Measurements from ENCODE around the gene OR1K1.

The OR1K1 gene

DNA sequence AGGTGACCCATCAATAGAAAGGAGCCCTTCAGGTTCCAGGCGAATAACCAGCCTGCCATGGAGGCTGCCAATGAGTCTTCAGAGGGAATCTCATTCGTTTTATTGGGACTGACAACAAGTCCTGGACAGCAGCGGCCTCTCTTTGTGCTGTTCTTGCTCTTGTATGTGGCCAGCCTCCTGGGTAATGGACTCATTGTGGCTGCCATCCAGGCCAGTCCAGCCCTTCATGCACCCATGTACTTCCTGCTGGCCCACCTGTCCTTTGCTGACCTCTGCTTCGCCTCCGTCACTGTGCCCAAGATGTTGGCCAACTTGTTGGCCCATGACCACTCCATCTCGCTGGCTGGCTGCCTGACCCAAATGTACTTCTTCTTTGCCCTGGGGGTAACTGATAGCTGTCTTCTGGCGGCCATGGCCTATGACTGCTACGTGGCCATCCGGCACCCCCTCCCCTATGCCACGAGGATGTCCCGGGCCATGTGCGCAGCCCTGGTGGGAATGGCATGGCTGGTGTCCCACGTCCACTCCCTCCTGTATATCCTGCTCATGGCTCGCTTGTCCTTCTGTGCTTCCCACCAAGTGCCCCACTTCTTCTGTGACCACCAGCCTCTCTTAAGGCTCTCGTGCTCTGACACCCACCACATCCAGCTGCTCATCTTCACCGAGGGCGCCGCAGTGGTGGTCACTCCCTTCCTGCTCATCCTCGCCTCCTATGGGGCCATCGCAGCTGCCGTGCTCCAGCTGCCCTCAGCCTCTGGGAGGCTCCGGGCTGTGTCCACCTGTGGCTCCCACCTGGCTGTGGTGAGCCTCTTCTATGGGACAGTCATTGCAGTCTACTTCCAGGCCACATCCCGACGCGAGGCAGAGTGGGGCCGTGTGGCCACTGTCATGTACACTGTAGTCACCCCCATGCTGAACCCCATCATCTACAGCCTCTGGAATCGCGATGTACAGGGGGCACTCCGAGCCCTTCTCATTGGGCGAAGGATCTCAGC is at the start of gene OR1K1:
OR1K1 (plus strand) TSS at position 58 of the 995 bp plus-strand sequence; CDS start at position 58, 0 bp downstream.
- in situ Hi-C loops (cut with HindIII; ENCODE audit: low pct_ligation_motif_present, low pct_unique_long_range_greater_than_20kb, low sequenced_read_pairs): no loop called here

DNA sequence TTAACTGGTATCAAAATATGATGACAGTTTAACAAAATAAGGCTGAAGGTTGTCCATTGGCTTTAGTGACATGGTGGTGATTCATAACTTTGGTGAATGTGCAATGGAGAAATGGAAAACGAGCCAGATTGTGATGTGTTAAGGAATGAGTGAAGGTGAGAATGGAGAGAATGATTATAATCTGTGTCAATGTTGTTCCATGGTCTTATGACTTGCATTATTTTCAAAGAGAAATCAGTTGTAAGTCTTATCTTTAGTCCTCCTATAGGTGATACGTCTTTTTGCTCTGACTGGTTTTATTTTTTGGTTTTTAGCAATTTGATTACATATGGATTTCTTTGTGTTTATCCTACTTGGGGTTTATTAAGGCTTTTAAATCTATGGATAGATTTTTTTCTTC is 45.1 kb upstream of the OR1K1 start:
- in situ Hi-C loops (cut with HindIII; ENCODE audit: low pct_ligation_motif_present, low pct_unique_long_range_greater_than_20kb, low sequenced_read_pairs): no loop called here
- no peak for DNase-seq

More for the DNA sequence above, at the start of gene OR1K1:
- DNase-seq: no peak

DNA sequence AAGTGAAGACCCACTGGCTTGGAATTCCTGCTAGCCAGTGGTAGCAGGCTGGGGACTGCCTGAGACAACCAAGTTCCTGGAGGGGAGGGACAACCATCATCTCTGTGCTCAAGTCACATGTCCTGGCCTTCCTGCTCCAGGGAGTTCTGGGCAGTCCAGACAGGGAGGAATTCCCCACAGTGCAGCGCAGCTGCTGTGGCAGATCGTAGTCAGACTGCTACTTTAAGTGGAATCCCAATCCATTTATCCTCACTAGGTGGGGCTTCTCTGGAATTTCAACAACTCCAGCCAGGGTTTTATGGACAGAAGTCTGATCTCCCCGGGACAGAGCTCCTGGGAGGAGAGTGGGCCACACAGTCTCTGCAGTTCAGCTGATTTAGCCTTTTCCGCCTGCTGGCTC is 32.1 kb upstream of the OR1K1 start:
- DNase-seq: no peak

DNA sequence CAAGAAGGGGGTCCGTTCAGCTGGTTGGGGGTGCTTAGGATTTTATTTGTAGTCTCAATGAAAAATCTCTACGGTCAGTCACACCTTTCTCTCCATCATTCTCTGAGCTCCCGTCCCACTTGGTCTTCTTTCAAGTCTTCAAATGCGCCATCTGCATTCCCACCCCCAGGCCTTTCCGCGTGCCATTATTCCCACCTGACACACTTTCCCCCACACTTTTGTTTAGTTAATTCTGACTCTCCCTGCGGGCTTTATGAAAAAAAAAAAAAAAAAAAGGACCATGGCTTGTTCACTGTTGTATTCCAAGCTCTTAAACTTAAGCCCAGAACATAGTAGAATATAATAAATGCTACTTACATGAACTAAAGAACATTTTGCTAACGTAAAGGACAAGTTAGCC is 22.9 kb upstream of the OR1K1 start:
- in situ Hi-C loops (cut with HindIII; ENCODE audit: low pct_ligation_motif_present, low pct_unique_long_range_greater_than_20kb, low sequenced_read_pairs): no loop called here
- no peak for DNase-seq

More for the DNA sequence above, 32.1 kb upstream of the OR1K1 start:
- in situ Hi-C loops (cut with HindIII; ENCODE audit: low pct_ligation_motif_present, low pct_unique_long_range_greater_than_20kb, low sequenced_read_pairs): no loop called here

- DNase-seq: no peak
- in situ Hi-C loops (cut with HindIII; ENCODE audit: low pct_ligation_motif_present, low pct_unique_long_range_greater_than_20kb, low sequenced_read_pairs): no loop called here
These were observed 21.8 kb upstream of the OR1K1 start for GRCh38 chr9:122777935-122778627.

DNA sequence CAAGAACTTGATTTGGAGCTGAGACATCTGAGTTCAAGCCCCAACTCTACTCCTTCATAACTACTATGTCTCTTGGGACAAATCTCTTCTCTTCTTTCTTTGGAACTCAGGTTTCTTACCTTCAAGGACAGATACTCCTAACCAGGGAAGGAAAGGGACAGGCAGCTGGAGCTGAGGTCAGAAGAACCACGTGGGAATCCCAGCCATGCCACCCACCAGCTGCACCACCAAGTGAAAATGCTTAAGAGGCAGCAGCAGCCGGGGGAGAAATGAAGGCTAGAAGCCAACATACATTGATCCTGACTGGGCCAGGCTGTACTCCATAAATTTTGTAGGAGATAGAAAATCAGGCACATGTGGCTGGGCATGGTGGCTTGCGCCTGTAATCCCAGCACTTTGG is 20.7 kb upstream of the OR1K1 start:
- DNase-seq: no peak
- in situ Hi-C loops (cut with HindIII; ENCODE audit: low pct_ligation_motif_present, low pct_unique_long_range_greater_than_20kb, low sequenced_read_pairs): no loop called here

DNA sequence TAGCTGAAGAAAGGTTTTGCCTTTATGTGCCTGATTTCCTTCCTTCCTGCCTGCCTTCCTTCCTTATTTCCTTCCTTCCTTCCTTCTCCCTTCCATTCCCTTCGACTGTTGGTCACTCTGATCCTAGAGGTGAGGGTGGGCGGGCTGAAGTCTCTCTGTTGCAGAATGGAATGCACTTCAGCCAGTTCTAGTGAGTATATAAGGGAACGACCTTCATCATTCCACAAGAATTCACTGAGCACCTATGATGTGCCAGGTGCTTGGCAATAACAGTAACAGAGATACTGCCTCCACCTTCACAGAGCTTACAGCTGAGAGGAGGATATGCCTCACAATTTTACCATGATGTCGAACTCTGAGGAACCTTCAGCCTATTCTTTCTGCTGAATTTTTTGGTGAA is 19.9 kb upstream of the OR1K1 start:
- in situ Hi-C loops (cut with HindIII; ENCODE audit: low pct_ligation_motif_present, low pct_unique_long_range_greater_than_20kb, low sequenced_read_pairs): no loop called here
- DNase-seq: no peak

DNA sequence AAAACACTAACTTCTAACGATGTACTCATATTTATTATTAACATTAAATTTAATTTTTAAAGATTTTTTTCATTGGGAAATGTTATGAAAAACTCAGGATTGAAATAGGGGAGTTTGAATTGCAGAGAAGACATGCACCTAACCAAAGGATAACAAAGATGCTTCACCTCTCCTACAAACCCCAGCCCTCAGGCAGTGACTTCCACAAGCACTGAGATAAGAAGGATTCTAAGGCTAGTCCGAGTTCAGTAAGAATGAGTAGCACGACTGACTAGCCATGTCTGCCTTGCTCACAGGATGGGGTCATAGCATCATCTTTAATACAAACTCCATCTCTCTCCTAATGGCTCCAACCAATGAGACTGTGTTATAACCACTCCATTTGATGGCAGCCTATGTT is 18.3 kb upstream of the OR1K1 start:
- DNase-seq: no peak
- in situ Hi-C loops (cut with HindIII; ENCODE audit: low pct_ligation_motif_present, low pct_unique_long_range_greater_than_20kb, low sequenced_read_pairs): no loop called here

GRCh38 chr9:122785269-122785668 is 14.7 kb upstream of the OR1K1 start:
- DNase-seq: no peak
- in situ Hi-C loops (cut with HindIII; ENCODE audit: low pct_ligation_motif_present, low pct_unique_long_range_greater_than_20kb, low sequenced_read_pairs): no loop called here

DNA sequence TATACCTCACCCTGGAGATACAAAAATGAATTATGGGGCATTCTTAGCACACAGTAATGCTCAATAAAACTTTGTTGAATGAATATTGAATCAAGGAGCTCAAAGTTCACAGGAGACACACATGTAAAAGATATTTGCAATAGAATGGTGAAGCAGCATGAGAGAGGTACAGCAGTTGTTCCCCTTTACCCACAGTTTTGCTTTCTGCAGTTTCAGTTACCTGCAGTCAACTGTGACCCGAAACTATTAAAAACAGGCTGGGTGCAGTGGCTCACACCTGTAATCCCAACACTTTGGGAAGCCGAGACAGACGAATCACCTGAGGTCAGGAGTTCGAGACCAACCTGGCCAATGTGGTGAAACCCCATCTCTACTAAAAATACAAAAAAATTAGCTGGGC is 13.6 kb upstream of the OR1K1 start:
- DNase-seq: no peak
- in situ Hi-C loops (cut with HindIII; ENCODE audit: low pct_ligation_motif_present, low pct_unique_long_range_greater_than_20kb, low sequenced_read_pairs): no loop called here

DNA sequence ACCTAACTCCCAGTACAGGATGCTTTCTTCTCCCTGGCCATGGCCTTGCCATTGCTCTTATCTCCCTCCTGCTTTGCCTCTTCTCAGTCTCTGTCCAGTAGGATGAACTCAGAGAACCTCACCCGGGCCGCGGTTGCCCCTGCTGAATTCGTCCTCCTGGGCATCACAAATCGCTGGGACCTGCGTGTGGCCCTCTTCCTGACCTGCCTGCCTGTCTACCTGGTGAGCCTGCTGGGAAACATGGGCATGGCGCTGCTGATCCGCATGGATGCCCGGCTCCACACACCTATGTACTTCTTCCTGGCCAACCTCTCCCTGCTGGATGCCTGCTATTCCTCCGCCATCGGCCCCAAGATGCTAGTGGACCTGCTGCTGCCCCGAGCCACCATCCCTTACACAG is 11.1 kb upstream of the OR1K1 start, which contains the start of gene OR5C1:
OR5C1 (plus strand) TSS at position 103 of the 400 bp plus-strand sequence; CDS start at position 103, 0 bp downstream.
- in situ Hi-C loops (cut with HindIII; ENCODE audit: low pct_ligation_motif_present, low pct_unique_long_range_greater_than_20kb, low sequenced_read_pairs): no loop called here
- no peak for DNase-seq

GRCh38 chr9:122789256-122790046 is 10.5 kb upstream of the OR1K1 start:
- no peak for DNase-seq
- in situ Hi-C loops (cut with HindIII; ENCODE audit: low pct_ligation_motif_present, low pct_unique_long_range_greater_than_20kb, low sequenced_read_pairs): no loop called here

- in situ Hi-C loops (cut with HindIII; ENCODE audit: low pct_ligation_motif_present, low pct_unique_long_range_greater_than_20kb, low sequenced_read_pairs): no loop called here
- DNase-seq: no peak
These were observed 7.9 kb upstream of the OR1K1 start for GRCh38 chr9:122791872-122792669.

DNA sequence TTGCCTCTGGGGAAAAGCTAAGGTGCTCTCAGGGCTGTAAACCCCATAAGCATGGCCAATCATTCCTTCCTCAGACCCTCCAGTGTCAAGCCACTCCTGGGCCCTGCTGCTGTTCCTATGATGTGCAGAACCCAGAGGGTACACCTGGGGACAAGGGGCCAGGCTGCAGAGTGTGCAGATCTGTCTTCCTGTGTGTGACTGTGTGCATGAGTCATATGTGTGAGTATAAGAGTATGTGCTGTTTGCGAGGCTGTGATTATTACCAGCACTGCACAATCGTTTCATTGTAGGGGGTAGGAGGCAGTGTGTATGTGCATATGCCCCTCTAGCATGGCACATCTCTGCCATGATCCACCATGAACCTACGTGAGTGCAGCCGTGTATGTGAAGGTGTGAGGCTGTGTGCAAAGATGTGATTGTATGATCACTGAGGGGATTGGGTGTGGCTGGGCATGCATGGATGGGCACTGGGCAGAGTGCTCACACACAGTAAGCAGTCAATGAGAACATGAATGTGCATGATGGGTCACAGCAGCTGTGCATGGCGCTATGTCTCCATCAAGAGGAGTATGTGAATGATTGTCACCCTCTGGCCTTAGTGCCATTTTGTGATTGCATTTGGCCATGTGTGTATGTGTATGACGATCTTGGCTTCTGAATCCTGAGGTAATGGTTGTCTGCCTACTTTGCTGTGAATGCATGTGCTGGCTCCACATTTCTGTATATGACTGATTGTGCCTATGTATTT is 2.4 kb upstream of the OR1K1 start:
- in situ Hi-C loops (cut with HindIII; ENCODE audit: low pct_ligation_motif_present, low pct_unique_long_range_greater_than_20kb, low sequenced_read_pairs): no loop called here
- DNase-seq: no peak

GRCh38 chr9:122806661-122807060 is 6.7 kb downstream of the OR1K1 start:
- DNase-seq: no peak
- in situ Hi-C loops (cut with HindIII; ENCODE audit: low pct_ligation_motif_present, low pct_unique_long_range_greater_than_20kb, low sequenced_read_pairs): no loop called here

GRCh38 chr9:122807271-122807900 is 7.5 kb downstream of the OR1K1 start:
- in situ Hi-C loops (cut with HindIII; ENCODE audit: low pct_ligation_motif_present, low pct_unique_long_range_greater_than_20kb, low sequenced_read_pairs): no loop called here
- DNase-seq: no peak

DNA sequence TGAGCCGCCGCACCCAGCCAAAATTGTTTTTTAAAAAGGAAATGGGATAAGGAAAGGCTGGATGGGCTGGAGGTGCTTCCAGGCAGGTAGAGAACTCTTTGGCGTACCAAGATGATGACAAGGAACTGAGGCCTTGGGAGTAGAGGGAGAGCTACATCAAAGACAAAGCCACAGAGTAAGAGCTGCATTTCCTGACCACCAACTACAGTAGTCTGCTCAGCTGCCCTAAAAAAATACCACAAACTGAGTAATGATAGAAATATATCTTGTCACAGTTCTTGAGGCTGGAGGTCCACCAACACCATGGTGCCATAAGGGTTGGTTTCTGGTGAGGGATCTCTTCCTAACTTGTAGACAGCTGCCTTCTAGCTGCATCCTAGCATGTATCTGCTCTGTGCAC is 8.2 kb downstream of the OR1K1 start:
- in situ Hi-C loops (cut with HindIII; ENCODE audit: low pct_ligation_motif_present, low pct_unique_long_range_greater_than_20kb, low sequenced_read_pairs): no loop called here

More for the DNA sequence above, 8.2 kb downstream of the OR1K1 start:
- DNase-seq: no peak

Measured in ACHN (cell line).